Testis (tissue), 3 donors: ENCODE results near the gene PMEPA1. TPM values are rescaled to one million over a fixed set of nuclear protein-coding genes. Genes with fewer than 3 reads are reported as not detected.
A peak's percentile ranks its signal among the peaks of the same experiment; 100 is the strongest.
"Not testable (repeated sequence)": the region's sequence is repeated elsewhere in the genome, so short reads cannot be mapped to it uniquely, and the experiment has no call there.

Experiments
- DNase-seq: peaks from one replicate; pipeline ENCODE4 v3.0.0-alpha.2; 2019
- H3K27ac ChIP-seq, 2 donors: fragments of 200-600 bp; sonication (generic); one replicate each; pipeline ENCODE4 v1.5.1; 2019
- H3K27me3 ChIP-seq: fragments of 200-600 bp; sonication (generic); one replicate; pipeline ENCODE4 v1.5.1; 2019
- H3K36me3 ChIP-seq: fragments of 200-600 bp; sonication (generic); one replicate; pipeline ENCODE4 v1.5.1; 2017; ENCODE audit warnings: low read depth; ENCODE audit errors: missing control alignments
- H3K4me1 ChIP-seq: fragments of 200-600 bp; sonication (generic); one replicate; pipeline ENCODE4 v1.5.1; 2019
- H3K4me3 ChIP-seq, 2 donors: fragments of 200-600 bp; sonication (generic); one replicate each; pipeline ENCODE4 v1.5.1; 2017 to 2019
- H3K9me3 ChIP-seq: fragments of 200-600 bp; sonication (generic); one replicate; pipeline ENCODE4 v1.5.1; 2017
- POLR2A ChIP-seq: fragments of 450-650 bp; IDR thresholded peaks from one replicate; pipeline ENCODE4 v1.6.1; 2017; ENCODE audit warnings: antibody characterized with exemption, mild to moderate bottlenecking, moderate library complexity
- WGBS, 2 donors: methylation state at CpG; one replicate each; pipeline ENCODE4 v1.1.5; 2018; 5-methylcytosine and 5-hydroxymethylcytosine counted together
- intact Hi-C: fragments of 100-400 bp; cut with DNase I; formaldehyde crosslinking; loops from one replicate; pipeline ENCODE4 v1.15.1; 2023; ENCODE audit warnings: low total_unique reads
- polyA plus RNA-seq: library from polyadenylated mRNA; stranded (reverse); fragments of 350-450 nt; fragmentation: Illumina TruSeq; extraction: RNeasy Lipid Tissue Mini Kit (QIAGEN cat#74804); gene quantifications from one replicate; pipeline ENCODE4 v1.2.3, GENCODE V29; 2014; ENCODE audit warnings: low read depth, low replicate concordance; ENCODE audit not compliant: insufficient read depth
- total RNA-seq, 2 donors: library from RNA; depleted of rRNA; stranded (reverse); fragments of >200 nt; gene quantifications; one replicate each; pipeline ENCODE4 v1.2.3, GENCODE V29; 2016
- TF ChIP-seq, protein P1 (sequence below), 3 experiments: fragments of 450-650 bp in 2 of 3; fragments of 200-600 bp in 1 of 3; sonication (generic) in 1 of 3; IDR thresholded peaks; one replicate each; pipeline ENCODE4 v1.5.1; 2016 to 2019; ENCODE audit warnings: antibody characterized with exemption in 3 of 3, mild to moderate bottlenecking in 2 of 3, moderate library complexity in 1 of 3

Gene PMEPA1
- total and polyA plus RNA-seq, 3 donors from 2014 or later = 8.1 to 16.8 (median 12.1) TPM

DNA sequence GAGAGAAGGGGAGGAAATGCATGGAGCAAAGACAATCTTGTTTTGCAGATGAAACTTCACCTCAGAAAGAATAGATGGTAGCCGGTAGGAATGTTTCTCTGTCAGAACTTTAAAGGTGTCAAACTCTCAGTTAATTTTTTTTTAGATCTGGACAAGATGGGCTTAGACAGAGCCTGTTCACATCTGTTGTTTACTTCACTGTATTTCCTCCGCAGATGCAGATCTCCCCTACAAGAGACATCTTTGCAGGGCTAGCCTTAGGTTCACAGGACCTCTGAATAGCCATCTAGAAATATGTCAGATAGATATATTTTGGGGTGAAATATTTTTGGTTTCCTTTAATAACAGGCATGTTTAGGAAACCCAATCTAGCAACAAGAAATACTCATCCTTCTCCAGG is 77.5 kb downstream of the PMEPA1 start:
- intact Hi-C loops = no loop called here
- TF ChIP-seq POLR2A = no peak
- TF ChIP-seq, protein P1, sequence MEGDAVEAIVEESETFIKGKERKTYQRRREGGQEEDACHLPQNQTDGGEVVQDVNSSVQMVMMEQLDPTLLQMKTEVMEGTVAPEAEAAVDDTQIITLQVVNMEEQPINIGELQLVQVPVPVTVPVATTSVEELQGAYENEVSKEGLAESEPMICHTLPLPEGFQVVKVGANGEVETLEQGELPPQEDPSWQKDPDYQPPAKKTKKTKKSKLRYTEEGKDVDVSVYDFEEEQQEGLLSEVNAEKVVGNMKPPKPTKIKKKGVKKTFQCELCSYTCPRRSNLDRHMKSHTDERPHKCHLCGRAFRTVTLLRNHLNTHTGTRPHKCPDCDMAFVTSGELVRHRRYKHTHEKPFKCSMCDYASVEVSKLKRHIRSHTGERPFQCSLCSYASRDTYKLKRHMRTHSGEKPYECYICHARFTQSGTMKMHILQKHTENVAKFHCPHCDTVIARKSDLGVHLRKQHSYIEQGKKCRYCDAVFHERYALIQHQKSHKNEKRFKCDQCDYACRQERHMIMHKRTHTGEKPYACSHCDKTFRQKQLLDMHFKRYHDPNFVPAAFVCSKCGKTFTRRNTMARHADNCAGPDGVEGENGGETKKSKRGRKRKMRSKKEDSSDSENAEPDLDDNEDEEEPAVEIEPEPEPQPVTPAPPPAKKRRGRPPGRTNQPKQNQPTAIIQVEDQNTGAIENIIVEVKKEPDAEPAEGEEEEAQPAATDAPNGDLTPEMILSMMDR (IDR thresholded peaks at IDR 0.05) = no peak
- Histone ChIP-seq H3K27ac (no peak overlapping the region), H3K27me3 (no peaks in the 10 kb centered on the region), H3K9me3 (no peaks in the 10 kb centered on the region), H3K4me3 (no peak overlapping the region), H3K36me3 (no peaks in the 10 kb centered on the region), H3K4me1 (peaks cover 5% of the 10 kb centered on the region)
- WGBS, 2 donors = 85 to 91% methylated on average over 2 of the region's 2 CpGs
- no peak for DNase-seq

DNA sequence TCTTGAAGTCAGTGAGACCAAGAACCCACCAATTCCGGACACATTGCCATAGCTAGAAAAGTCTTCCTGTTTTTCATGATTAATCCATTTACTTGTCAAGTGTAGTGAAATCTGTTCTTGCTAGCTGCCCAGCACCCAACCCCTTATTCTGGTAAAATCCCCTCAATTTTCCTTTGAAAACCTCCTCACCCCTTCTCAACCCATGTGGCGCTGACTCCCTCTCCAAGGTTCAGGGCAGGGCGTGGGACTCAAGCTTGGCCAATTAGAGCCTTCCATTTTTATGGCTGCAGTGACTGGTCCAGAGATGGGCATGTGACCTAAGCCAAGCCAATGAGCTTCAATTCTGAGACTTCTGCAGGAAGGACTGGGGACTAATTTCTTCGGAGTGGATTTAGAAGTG is 79.8 kb downstream of the PMEPA1 start:
- H3K27ac ChIP-seq = no peak overlapping the region
- H3K27me3 ChIP-seq = no peaks in the 10 kb centered on the region
- no peak for TF ChIP-seq POLR2A
- TF ChIP-seq, protein P1 (IDR thresholded peaks at IDR 0.05) = no peak

DNA sequence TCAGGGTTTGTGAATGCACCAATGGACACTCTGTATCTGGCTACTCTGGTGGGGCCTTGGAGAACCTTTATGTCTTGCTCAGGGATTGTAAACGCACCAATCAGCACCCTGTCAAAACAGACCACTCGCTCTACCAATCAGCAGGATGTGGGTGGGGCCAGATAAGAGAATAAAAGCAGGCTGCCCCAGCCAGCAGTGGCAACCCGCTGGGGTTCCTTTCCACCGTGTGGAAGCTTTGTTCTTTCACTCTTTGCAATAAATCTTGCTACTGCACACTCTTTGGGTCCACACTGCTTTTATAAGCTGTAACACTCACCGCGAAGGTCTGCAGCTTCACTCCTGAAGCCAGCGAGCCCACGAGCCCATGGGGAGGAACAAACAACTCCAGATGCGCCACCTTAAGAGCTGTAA is 80.3 kb downstream of the PMEPA1 start:
- H3K9me3 ChIP-seq, H3K4me1 ChIP-seq, H3K27me3 ChIP-seq, H3K36me3 ChIP-seq, intact Hi-C loops, H3K27ac ChIP-seq: not testable (repeated sequence)
- H3K4me3 ChIP-seq = peak overlapping the region; percentile 25 to 29
- peak; percentile 43 for DNase-seq
- WGBS, 2 donors = 54 to 74% methylated on average over 9 of the region's 9 CpGs

More for the DNA sequence above, 79.8 kb downstream of the PMEPA1 start:
- WGBS, 2 donors = 53 to 58% methylated on average over 4 of the region's 4 CpGs
- Histone ChIP-seq H3K4me3 (peak overlapping the region; percentile 25 to 29), H3K4me1 (peaks cover 5% of the 10 kb centered on the region), H3K36me3 (no peaks in the 10 kb centered on the region), H3K9me3 (no peaks in the 10 kb centered on the region)
- intact Hi-C loops = no loop called here
- peak; percentile 56 for DNase-seq

DNA sequence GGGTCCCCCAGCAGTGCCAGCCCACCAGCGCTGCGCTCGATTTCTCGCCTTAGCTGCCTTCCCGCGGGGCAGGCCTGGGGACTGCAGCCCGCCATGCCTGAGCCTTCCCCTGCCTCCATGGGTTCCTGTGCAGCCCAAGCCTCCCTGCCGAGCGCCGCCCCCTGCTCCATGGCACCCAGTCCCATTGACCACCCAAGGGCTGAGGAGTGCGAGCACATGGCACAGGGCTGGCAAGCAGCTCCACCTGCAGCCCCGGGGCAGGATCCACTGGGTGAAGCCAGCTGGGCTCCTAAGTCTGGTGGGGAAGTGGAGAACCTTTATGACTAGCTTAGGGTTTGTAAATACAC is 80.9 kb downstream of the PMEPA1 start:
- WGBS, 2 donors = 83 to 91% methylated on average over 7 to 10 of the region's 12 CpGs
- H3K4me1 ChIP-seq, H3K27me3 ChIP-seq, H3K9me3 ChIP-seq, intact Hi-C loops, H3K36me3 ChIP-seq, DNase-seq, H3K27ac ChIP-seq: not testable (repeated sequence)
- peak overlapping the region; percentile 15 to 25 for H3K4me3 ChIP-seq

DNA sequence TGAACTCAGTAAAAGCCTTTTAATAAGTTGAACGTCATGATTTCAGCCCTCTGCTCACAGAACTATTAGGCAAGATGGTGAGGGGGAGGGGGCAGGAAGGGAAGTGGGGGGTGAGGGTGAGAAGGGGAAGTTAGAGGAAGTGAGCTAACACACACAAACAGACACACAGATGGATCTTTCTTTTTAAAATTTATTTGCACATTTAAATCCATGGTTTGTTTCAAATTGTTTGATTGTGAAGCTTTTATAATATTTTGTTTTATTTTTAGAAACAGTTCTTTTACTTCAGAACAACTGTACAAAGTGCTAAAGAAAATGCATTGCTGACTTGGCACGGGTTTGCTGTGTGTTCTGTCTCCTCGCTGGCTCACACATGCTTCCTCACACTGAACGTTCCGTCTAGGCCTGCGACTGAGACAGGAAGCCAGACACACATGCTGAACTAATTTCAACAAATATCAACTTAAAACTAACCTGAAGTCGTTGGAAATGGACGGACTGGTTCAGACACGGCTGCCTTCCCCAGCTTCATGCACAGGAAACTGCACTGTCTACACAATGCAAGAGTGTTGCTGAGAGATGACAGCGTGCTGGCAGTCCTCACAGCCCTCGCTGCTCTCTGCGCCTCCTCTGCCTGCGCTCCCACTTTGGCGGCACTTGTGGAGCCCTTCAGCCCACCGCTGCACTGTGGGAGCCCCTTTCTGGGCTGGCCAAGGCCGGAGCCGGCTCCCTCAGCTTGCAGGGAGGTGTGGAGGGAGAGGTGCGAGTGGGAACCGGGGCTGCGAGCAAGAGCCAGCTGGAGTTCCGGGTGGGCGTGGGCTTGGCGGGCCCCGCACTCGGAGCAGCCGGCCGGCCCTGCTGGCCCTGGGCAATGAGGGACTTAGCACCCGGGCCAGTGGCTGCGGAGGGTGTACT is 81.5 kb downstream of the PMEPA1 start:
- Histone ChIP-seq H3K27ac (peak overlapping the region in 1 of 2 donors; percentile 48), H3K9me3 (no peaks in the 10 kb centered on the region), H3K4me3 (peak overlapping the region; percentile 15 to 25), H3K36me3 (no peaks in the 10 kb centered on the region), H3K27me3 (no peaks in the 10 kb centered on the region), H3K4me1 (peaks cover 5% of the 10 kb centered on the region)
- peak; percentile 48 for DNase-seq
- 49 to 52% methylated on average over 24 to 29 of the region's 29 CpGs for WGBS, 2 donors
- intact Hi-C loops = no loop called here
- TF ChIP-seq POLR2A = no peak
- TF ChIP-seq, protein P1 (IDR thresholded peaks at IDR 0.05) = no peak
